Astrocyte (in vitro differentiated cells and primary cell): ENCODE results near the gene MICAL1. TPM values are rescaled to one million over a fixed set of nuclear protein-coding genes. Genes with fewer than 3 reads are reported as not detected.

Source experiments
- DNase-seq: peaks from one replicate; pipeline ENCODE4 v3.0.0-alpha.2; 2010; ENCODE audit warnings: low read depth
- FAIRE-seq: peaks from 2 replicates; lab custom pipeline; 2011; peaks lifted over from hg19 to GRCh38; lab: Jason Lieb, UNC
- H2AFZ ChIP-seq: 2 replicates; pipeline ENCODE4 v1.6.0; 2012; ENCODE audit warnings: low read depth, low read length, inconsistent platforms
- H3K27ac ChIP-seq: 2 replicates; pipeline ENCODE4 v1.5.1; 2011; ENCODE audit warnings: low read depth, low read length, inconsistent platforms
- H3K27me3 ChIP-seq: 2 replicates; pipeline ENCODE4 v1.6.0; 2011; ENCODE audit warnings: low read length, inconsistent platforms; ENCODE audit not compliant: insufficient read depth
- H3K36me3 ChIP-seq: 2 replicates; pipeline ENCODE4 v1.5.1; 2011; ENCODE audit warnings: low read length, inconsistent platforms; ENCODE audit not compliant: insufficient read depth
- H3K4me1 ChIP-seq: 2 replicates; pipeline ENCODE4 v1.5.1; 2011; ENCODE audit warnings: low read length, inconsistent platforms; ENCODE audit not compliant: insufficient read depth
- H3K4me2 ChIP-seq: 2 replicates; pipeline ENCODE4 v1.6.0; 2012; ENCODE audit warnings: low read length, inconsistent platforms
- H3K4me3 ChIP-seq: 2 replicates; pipeline ENCODE4 v1.5.1; 2011; ENCODE audit warnings: low read depth, mild to moderate bottlenecking, low read length, inconsistent platforms; ENCODE audit not compliant: insufficient read depth
- H3K79me2 ChIP-seq: 2 replicates; pipeline ENCODE4 v1.6.0; 2012; ENCODE audit warnings: mild to moderate bottlenecking, low read length, inconsistent platforms; ENCODE audit not compliant: insufficient read depth
- H3K9ac ChIP-seq: 2 replicates; pipeline ENCODE4 v1.6.0; 2012; ENCODE audit warnings: mild to moderate bottlenecking, low read length, inconsistent platforms
- H3K9me3 ChIP-seq: 2 replicates; pipeline ENCODE4 v1.5.1; 2012; ENCODE audit warnings: low read depth, mild to moderate bottlenecking, low read length, inconsistent platforms; ENCODE audit not compliant: insufficient read depth
- H4K20me1 ChIP-seq: 2 replicates; pipeline ENCODE4 v1.6.0; 2012; ENCODE audit warnings: low read length, inconsistent platforms; ENCODE audit not compliant: insufficient read depth
- H3K27ac Mint-ChIP-seq: one replicate; pipeline ENCODE4 v1.8.0; 2021; ENCODE audit warnings: mild to moderate bottlenecking, mixed read lengths; ENCODE audit not compliant: unreplicated experiment
- H3K27me3 Mint-ChIP-seq: one replicate; pipeline ENCODE4 v1.8.0; 2021; ENCODE audit warnings: low read depth, mixed read lengths; ENCODE audit not compliant: unreplicated experiment
- H3K36me3 Mint-ChIP-seq: one replicate; pipeline ENCODE4 v1.8.0; 2021; ENCODE audit warnings: low read depth, mixed read lengths; ENCODE audit not compliant: unreplicated experiment
- H3K4me1 Mint-ChIP-seq: one replicate; pipeline ENCODE4 v1.8.0; 2021; ENCODE audit warnings: low read depth, mixed read lengths; ENCODE audit not compliant: unreplicated experiment
- H3K4me3 Mint-ChIP-seq: one replicate; pipeline ENCODE4 v1.8.0; 2021; ENCODE audit warnings: mild to moderate bottlenecking, moderate library complexity, mixed read lengths; ENCODE audit not compliant: unreplicated experiment
- H3K9me3 Mint-ChIP-seq: one replicate; pipeline ENCODE4 v1.8.0; 2021; ENCODE audit warnings: mild to moderate bottlenecking, mixed read lengths; ENCODE audit not compliant: unreplicated experiment
- EZH2 ChIP-seq: IDR thresholded peaks from 2 replicates; pipeline ENCODE4 v1.6.1; 2012; ENCODE audit warnings: mild to moderate bottlenecking, low read length, inconsistent platforms; ENCODE audit not compliant: insufficient read depth
- total RNA-seq: library from RNA; stranded (reverse); gene quantifications from 2 replicates; pipeline ENCODE4 v1.2.1, GENCODE V29; 2021
- TF ChIP-seq, protein P1 (sequence below): IDR thresholded peaks from 2 replicates; pipeline ENCODE4 v1.5.1; 2011; ENCODE audit warnings: low read depth, mild to moderate bottlenecking, inconsistent platforms, low read length, moderate library complexity; ENCODE audit not compliant: insufficient read depth

MICAL1 gene
- total RNA-seq, 1 donor from 2014 or later = 57.2 TPM

DNA sequence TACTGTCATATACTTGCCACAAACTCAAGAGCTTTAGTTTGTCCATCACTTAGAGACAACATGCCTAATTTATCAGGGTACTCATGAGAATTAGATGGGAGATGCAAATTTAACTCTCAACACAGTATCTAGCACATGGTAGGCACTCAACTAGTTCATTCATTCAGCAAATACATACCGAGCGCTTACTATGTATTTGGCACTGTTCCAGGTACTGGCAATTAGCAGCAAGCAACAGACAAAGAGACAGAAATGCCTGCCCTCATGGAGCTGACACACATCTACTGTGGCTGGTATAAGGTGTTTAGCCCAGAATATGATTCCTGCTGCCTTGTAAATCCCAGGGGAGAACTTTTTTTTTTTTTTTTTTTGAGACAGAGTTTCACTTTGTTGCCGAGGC is 4.8 kb downstream of the MICAL1 start:
- peaks cover 7% of the 10 kb centered on the region for H3K4me1 ChIP-seq
- no peak overlapping the region for H3K4me2 ChIP-seq
- H4K20me1 ChIP-seq = peaks cover 38% of the 10 kb centered on the region
- DNase-seq = no peak
- H2AFZ ChIP-seq = no peak overlapping the region
- H3K27ac ChIP-seq = no peak overlapping the region
- no peaks in the 10 kb centered on the region for H3K9me3 Mint-ChIP-seq
- H3K4me1 Mint-ChIP-seq = peaks cover 3% of the 10 kb centered on the region
- H3K4me3 ChIP-seq = no peak overlapping the region
- H3K27me3 ChIP-seq = no peaks in the 10 kb centered on the region
- no peak overlapping the region for H3K9ac ChIP-seq
- H3K4me3 Mint-ChIP-seq = no peak overlapping the region
- no peak overlapping the region for H3K27ac Mint-ChIP-seq
- peaks cover 19% of the 10 kb centered on the region for H3K36me3 Mint-ChIP-seq
- peaks cover 6% of the 10 kb centered on the region for H3K36me3 ChIP-seq
- H3K79me2 ChIP-seq = peaks cover 23% of the 10 kb centered on the region
- FAIRE-seq = no peak
- TF ChIP-seq, protein P1, sequence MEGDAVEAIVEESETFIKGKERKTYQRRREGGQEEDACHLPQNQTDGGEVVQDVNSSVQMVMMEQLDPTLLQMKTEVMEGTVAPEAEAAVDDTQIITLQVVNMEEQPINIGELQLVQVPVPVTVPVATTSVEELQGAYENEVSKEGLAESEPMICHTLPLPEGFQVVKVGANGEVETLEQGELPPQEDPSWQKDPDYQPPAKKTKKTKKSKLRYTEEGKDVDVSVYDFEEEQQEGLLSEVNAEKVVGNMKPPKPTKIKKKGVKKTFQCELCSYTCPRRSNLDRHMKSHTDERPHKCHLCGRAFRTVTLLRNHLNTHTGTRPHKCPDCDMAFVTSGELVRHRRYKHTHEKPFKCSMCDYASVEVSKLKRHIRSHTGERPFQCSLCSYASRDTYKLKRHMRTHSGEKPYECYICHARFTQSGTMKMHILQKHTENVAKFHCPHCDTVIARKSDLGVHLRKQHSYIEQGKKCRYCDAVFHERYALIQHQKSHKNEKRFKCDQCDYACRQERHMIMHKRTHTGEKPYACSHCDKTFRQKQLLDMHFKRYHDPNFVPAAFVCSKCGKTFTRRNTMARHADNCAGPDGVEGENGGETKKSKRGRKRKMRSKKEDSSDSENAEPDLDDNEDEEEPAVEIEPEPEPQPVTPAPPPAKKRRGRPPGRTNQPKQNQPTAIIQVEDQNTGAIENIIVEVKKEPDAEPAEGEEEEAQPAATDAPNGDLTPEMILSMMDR = no peak
- no peak for TF ChIP-seq EZH2
- H3K9me3 ChIP-seq = no peaks in the 10 kb centered on the region
- H3K27me3 Mint-ChIP-seq = no peaks in the 10 kb centered on the region

DNA sequence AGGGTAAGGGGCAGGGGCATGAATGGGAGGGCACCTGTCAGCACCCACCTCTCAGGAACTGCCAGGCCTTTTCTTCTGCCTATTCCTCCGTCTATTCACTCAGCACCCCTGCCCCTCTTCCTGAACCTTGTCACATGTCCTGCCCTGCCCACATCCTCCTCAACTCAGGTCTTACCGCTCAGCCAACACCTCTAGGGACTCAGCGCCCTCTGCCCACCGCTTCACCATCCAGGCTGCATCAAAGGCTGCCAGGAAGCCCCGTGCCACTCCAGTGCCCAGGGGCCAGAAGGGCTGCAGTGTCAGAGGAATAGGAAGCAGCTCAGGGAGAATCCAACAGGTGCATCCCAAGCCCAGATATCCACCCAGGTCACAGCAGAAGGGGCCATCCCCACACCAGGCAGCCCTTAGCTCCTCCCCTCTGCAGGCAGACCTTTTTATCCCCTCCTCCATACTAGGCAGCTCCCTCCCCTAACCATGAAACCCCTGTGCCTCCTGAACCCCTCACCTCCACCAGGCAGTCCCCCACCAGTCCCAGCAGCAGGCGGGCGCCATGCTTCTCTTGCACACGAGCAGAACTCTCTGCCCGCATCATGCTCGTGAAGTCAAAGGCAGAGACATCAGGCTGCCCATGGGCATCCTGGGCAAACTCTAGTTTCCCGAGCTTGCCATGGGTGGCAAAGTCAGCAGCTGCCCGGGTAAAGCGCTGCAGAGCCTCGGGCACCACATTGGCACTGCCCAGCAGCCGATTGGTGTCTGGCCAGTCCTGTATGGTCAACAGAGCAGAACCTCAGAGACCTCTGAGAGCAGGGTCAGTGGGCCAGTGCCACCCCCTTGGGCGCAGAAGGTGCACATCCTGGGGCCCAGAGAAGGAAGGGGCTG is 5.5 kb downstream of the MICAL1 start:
- H2AFZ ChIP-seq = no peak overlapping the region
- no peak for FAIRE-seq
- no peak overlapping the region for H3K4me2 ChIP-seq
- Mint-ChIP-seq H3K4me3 (no peak overlapping the region), H3K27ac (no peak overlapping the region), H3K4me1 (peaks cover 3% of the 10 kb centered on the region), H3K36me3 (peaks cover 25% of the 10 kb centered on the region), H3K27me3 (no peaks in the 10 kb centered on the region), H3K9me3 (no peaks in the 10 kb centered on the region)
- H3K27ac ChIP-seq = no peak overlapping the region
- TF ChIP-seq EZH2 = no peak
- TF ChIP-seq, protein P1 = no peak
- H3K36me3 ChIP-seq = peaks cover 10% of the 10 kb centered on the region
- no peaks in the 10 kb centered on the region for H3K27me3 ChIP-seq
- H3K79me2 ChIP-seq = peaks cover 19% of the 10 kb centered on the region
- H3K4me1 ChIP-seq = peaks cover 7% of the 10 kb centered on the region
- H3K9ac ChIP-seq = no peak overlapping the region
- no peaks in the 10 kb centered on the region for H3K9me3 ChIP-seq
- H4K20me1 ChIP-seq = peaks cover 38% of the 10 kb centered on the region
- H3K4me3 ChIP-seq = no peak overlapping the region
- DNase-seq = no peak
